Upper lobe of left lung (tissue), 6 donors: ENCODE results near the gene BMP4. TPM values are rescaled to one million over a fixed set of nuclear protein-coding genes. Genes with fewer than 3 reads are reported as not detected.

Source experiments
- ATAC-seq, 2 donors: fragments of 200-7000 bp; cut with Tn5 transposase; one replicate each; pipeline ENCODE4 v1.9.1; 2022; ENCODE audit warnings: mild to moderate bottlenecking in 2 of 2, moderate library complexity in 2 of 2; ENCODE audit not compliant: low FRiP score in 2 of 2
- DNase-seq, 2 donors: peaks; one replicate each; pipeline ENCODE4 v3.0.0-alpha.2; 2019 to 2020
- H3K27ac ChIP-seq, 4 donors: fragments of 200-600 bp; sonication (generic); one replicate each; pipeline ENCODE4 v1.5.1; 2016 to 2019
- H3K27me3 ChIP-seq, 4 donors: fragments of 200-600 bp; sonication (generic); one replicate each; pipeline ENCODE4 v1.5.1; 2017 to 2019
- H3K36me3 ChIP-seq, 4 donors: fragments of 200-600 bp; sonication (generic); one replicate each; pipeline ENCODE4 v1.5.1; 2016 to 2019
- H3K4me1 ChIP-seq, 4 donors: fragments of 200-600 bp; sonication (generic); one replicate each; pipeline ENCODE4 v1.5.1; 2018 to 2019
- H3K4me3 ChIP-seq, 4 donors: fragments of 200-600 bp; sonication (generic); one replicate each; pipeline ENCODE4 v1.5.1; 2017 to 2019; ENCODE audit warnings: mild to moderate bottlenecking in 2 of 4, moderate library complexity in 1 of 4
- H3K9me3 ChIP-seq, 4 donors: fragments of 200-600 bp; sonication (generic); one replicate each; pipeline ENCODE4 v1.5.1; 2018 to 2019
- EP300 ChIP-seq, 4 donors: sonication (generic); formaldehyde crosslinking; IDR thresholded peaks; one replicate each; pipeline ENCODE4 v1.5.1; 2017; ENCODE audit warnings: antibody characterized with exemption in 4 of 4, control low read depth in 2 of 4
- POLR2A ChIP-seq, 4 donors: fragments of 450-650 bp; IDR thresholded peaks; one replicate each; pipeline ENCODE4 v1.5.1; 2016 to 2017; ENCODE audit warnings: antibody characterized with exemption in 4 of 4, mild to moderate bottlenecking in 2 of 4
- POLR2AphosphoS5 ChIP-seq, 2 donors: sonication (generic); formaldehyde crosslinking; IDR thresholded peaks; one replicate each; pipeline ENCODE4 v1.5.1; 2017; ENCODE audit warnings: antibody characterized with exemption in 2 of 2
- WGBS, 2 donors: methylation state at CpG; one replicate each; pipeline ENCODE4 v1.1.5; 2017 to 2018; 5-methylcytosine and 5-hydroxymethylcytosine counted together
- total RNA-seq, 6 donors: library from RNA; depleted of rRNA in 4 of 6; stranded (reverse); fragments of >200 nt in 4 of 6; gene quantifications; one replicate each; pipeline versions ENCODE4 v1.1.0 to v1.2.1, GENCODE V29; 2016 to 2021
- TF ChIP-seq, protein P1 (sequence below), 6 experiments: fragments of 450-650 bp in 4 of 6; fragments of 200-600 bp in 2 of 6; sonication (generic) in 2 of 6; IDR thresholded peaks; one replicate each; pipeline ENCODE4 v1.5.1; 2016 to 2019; ENCODE audit warnings: antibody characterized with exemption in 6 of 6
- donor health status: DM: no; HTN: no; CAD: no; lungs with moderate emphysema.
- donor health status: DM: no; HTN: yes; CAD: no; lungs with severe emphysema.

Gene BMP4
- total RNA-seq, 6 donors from 2014 or later: 5.3 to 19.9 (median 11.3) TPM

DNA sequence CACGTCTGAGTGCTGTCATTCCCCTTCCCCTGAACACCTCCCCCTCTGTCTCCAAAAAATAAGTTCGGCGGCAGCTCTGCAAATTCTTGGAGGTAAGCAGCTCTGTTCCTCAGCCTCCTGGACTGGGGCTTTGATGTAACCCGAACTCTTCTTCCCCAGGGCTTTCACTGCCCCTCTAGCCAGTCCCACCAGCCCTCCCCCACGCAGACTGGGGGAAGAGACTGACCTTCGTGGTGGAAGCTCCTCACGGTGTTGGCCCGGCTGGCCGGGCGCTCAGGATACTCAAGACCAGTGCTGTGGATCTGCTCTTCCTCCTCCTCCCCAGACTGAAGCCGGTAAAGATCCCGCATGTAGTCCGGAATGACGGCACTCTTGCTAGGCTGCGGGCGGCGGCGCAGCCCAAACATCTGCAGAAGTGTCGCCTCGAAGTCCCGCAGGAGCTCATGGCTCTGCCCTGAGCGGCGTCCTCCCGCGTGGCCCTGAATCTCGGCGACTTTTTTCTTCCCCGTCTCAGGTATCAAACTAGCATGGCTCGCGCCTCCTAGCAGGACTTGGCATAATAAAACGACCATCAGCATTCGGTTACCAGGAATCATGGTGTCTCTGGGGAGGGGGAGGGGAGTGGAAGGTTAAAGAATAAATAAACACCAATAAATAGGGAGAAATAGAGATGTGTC, 4.9 kb downstream of the BMP4 start:
- DNase-seq: peak in 1 of 2 donors; percentile 81

GRCh38 chr14:53951243-53951626, 5.4 kb downstream of the BMP4 start:
- TF ChIP-seq POLR2A (IDR thresholded peaks at IDR 0.05) (no peak), EP300 (IDR thresholded peaks at IDR 0.05) (no peak), POLR2AphosphoS5 (IDR thresholded peaks at IDR 0.05) (no peak)
- TF ChIP-seq, protein P1, sequence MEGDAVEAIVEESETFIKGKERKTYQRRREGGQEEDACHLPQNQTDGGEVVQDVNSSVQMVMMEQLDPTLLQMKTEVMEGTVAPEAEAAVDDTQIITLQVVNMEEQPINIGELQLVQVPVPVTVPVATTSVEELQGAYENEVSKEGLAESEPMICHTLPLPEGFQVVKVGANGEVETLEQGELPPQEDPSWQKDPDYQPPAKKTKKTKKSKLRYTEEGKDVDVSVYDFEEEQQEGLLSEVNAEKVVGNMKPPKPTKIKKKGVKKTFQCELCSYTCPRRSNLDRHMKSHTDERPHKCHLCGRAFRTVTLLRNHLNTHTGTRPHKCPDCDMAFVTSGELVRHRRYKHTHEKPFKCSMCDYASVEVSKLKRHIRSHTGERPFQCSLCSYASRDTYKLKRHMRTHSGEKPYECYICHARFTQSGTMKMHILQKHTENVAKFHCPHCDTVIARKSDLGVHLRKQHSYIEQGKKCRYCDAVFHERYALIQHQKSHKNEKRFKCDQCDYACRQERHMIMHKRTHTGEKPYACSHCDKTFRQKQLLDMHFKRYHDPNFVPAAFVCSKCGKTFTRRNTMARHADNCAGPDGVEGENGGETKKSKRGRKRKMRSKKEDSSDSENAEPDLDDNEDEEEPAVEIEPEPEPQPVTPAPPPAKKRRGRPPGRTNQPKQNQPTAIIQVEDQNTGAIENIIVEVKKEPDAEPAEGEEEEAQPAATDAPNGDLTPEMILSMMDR (IDR thresholded peaks at IDR 0.05): no peak

More for the DNA sequence above, 4.9 kb downstream of the BMP4 start:
- Histone ChIP-seq H3K27me3 (peaks cover 0 to 28% (median 4%) of the 10 kb centered on the region in 4 donors), H3K36me3 (peaks cover 0 to 8% (median 0%) of the 10 kb centered on the region in 4 donors), H3K27ac (peak overlapping the region in 1 of 4 donors; percentile 61), H3K9me3 (no peaks in the 10 kb centered on the region), H3K4me3 (peak overlapping the region in 3 of 4 donors; percentile 48 to 64 (median 64)), H3K4me1 (peaks cover 4 to 52% (median 33%) of the 10 kb centered on the region in 4 donors)
- ATAC-seq: no peak
- WGBS, 2 donors: 32 to 35% methylated on average over 26 to 29 of the region's 32 CpGs
- TF ChIP-seq, protein P1 (IDR thresholded peaks at IDR 0.05): no peak
- no peak for TF ChIP-seq POLR2A (IDR thresholded peaks at IDR 0.05)
- TF ChIP-seq EP300 (IDR thresholded peaks at IDR 0.05): no peak
- TF ChIP-seq POLR2AphosphoS5 (IDR thresholded peaks at IDR 0.05): no peak

GRCh38 chr14:53950031-53950793, 6.4 kb downstream of the BMP4 start:
- ATAC-seq (no peak), DNase-seq (peak in 1 of 2 donors; percentile 55)
- Histone ChIP-seq H3K27me3 (peaks cover 0 to 16% (median 1%) of the 10 kb centered on the region in 4 donors), H3K9me3 (no peaks in the 10 kb centered on the region), H3K27ac (no peak overlapping the region), H3K4me3 (peak overlapping the region in 1 of 4 donors; percentile 64), H3K4me1 (peaks cover 4 to 36% (median 18%) of the 10 kb centered on the region in 4 donors), H3K36me3 (peaks cover 0 to 8% (median 0%) of the 10 kb centered on the region in 4 donors)
- TF ChIP-seq POLR2AphosphoS5 (IDR thresholded peaks at IDR 0.05) (no peak), EP300 (IDR thresholded peaks at IDR 0.05) (no peak), POLR2A (IDR thresholded peaks at IDR 0.05) (no peak)
- TF ChIP-seq, protein P1 (IDR thresholded peaks at IDR 0.05): no peak
- 88 to 92% methylated on average over 12 to 24 of the region's 24 CpGs for WGBS, 2 donors

More at GRCh38 chr14:53951243-53951626, 5.4 kb downstream of the BMP4 start:
- Histone ChIP-seq H3K9me3 (no peaks in the 10 kb centered on the region), H3K4me1 (peaks cover 4 to 46% (median 28%) of the 10 kb centered on the region in 4 donors), H3K27ac (peak overlapping the region in 1 of 4 donors; percentile 61), H3K36me3 (peaks cover 0 to 8% (median 0%) of the 10 kb centered on the region in 4 donors), H3K4me3 (peak overlapping the region in 3 of 4 donors; percentile 48 to 64 (median 64)), H3K27me3 (peaks cover 0 to 27% (median 3%) of the 10 kb centered on the region in 4 donors)
- no peak for DNase-seq
- 31 to 40% methylated on average over 6 of the region's 6 CpGs for WGBS, 2 donors
- ATAC-seq: no peak

- H3K9me3 ChIP-seq: no peaks in the 10 kb centered on the region
- TF ChIP-seq, protein P1 (IDR thresholded peaks at IDR 0.05): no peak
- TF ChIP-seq EP300 (IDR thresholded peaks at IDR 0.05): no peak
- no peak for TF ChIP-seq POLR2A (IDR thresholded peaks at IDR 0.05)
- no peak for TF ChIP-seq POLR2AphosphoS5 (IDR thresholded peaks at IDR 0.05)
- H3K36me3 ChIP-seq: peaks cover 0 to 8% (median 0%) of the 10 kb centered on the region in 4 donors
- H3K27me3 ChIP-seq: peaks cover 0 to 6% (median 0%) of the 10 kb centered on the region in 4 donors
- H3K4me1 ChIP-seq: peaks cover 0 to 26% (median 13%) of the 10 kb centered on the region in 4 donors
- no peak for DNase-seq
- H3K4me3 ChIP-seq: no peak overlapping the region
- WGBS, 2 donors: 81 to 92% methylated on average over 1 of the region's 1 CpG
- no peak for ATAC-seq
- H3K27ac ChIP-seq: no peak overlapping the region
Measured at GRCh38 chr14:53949201-53949600, 7.4 kb downstream of the BMP4 start.
